Astrocyte of the spinal cord (primary cell): ENCODE results near the gene TBCCD1.

Source experiments
- DNase-seq: peaks from one replicate; pipeline ENCODE4 v3.0.0; 2011; ENCODE audit warnings: low read depth, low spot score
- H3K4me3 ChIP-seq: 2 replicates; pipeline ENCODE4 v1.5.1; 2011; ENCODE audit warnings: low read depth, mild to moderate bottlenecking, low read length, moderate library complexity
- in situ Hi-C: cut with HindIII; loops from 2 replicates; pipeline ENCODE4 v1.10.0; 2017; ENCODE audit warnings: low sequenced_read_pairs
- TF ChIP-seq, protein P1 (sequence below): IDR thresholded peaks from 2 replicates; pipeline ENCODE4 v1.5.1; 2012; ENCODE audit warnings: low read depth, mild to moderate bottlenecking, low read length, inconsistent platforms

TBCCD1 gene

GRCh38 chr3:186497608-186498007 is 69.5 kb downstream of the TBCCD1 start:
- in situ Hi-C loops, result no loop called here
- DNase-seq, result no peak
- H3K4me3 ChIP-seq, result no peak overlapping the region
- TF ChIP-seq, protein P1, sequence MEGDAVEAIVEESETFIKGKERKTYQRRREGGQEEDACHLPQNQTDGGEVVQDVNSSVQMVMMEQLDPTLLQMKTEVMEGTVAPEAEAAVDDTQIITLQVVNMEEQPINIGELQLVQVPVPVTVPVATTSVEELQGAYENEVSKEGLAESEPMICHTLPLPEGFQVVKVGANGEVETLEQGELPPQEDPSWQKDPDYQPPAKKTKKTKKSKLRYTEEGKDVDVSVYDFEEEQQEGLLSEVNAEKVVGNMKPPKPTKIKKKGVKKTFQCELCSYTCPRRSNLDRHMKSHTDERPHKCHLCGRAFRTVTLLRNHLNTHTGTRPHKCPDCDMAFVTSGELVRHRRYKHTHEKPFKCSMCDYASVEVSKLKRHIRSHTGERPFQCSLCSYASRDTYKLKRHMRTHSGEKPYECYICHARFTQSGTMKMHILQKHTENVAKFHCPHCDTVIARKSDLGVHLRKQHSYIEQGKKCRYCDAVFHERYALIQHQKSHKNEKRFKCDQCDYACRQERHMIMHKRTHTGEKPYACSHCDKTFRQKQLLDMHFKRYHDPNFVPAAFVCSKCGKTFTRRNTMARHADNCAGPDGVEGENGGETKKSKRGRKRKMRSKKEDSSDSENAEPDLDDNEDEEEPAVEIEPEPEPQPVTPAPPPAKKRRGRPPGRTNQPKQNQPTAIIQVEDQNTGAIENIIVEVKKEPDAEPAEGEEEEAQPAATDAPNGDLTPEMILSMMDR, result no peak

GRCh38 chr3:186496635-186497034 is 70.5 kb downstream of the TBCCD1 start:
- in situ Hi-C loops, result no loop called here
- H3K4me3 ChIP-seq, result no peak overlapping the region
- no peak for DNase-seq
- TF ChIP-seq, protein P1, result no peak
